D341Med (cell line): ENCODE measurements around the gene ZNF462.
"Not testable (repeated sequence)": the region's sequence is repeated elsewhere in the genome, so short reads cannot be mapped to it uniquely, and the experiment has no call there.

ENCODE experiments used
- DNase-seq: peaks from one replicate; pipeline ENCODE4 v3.0.0; 2012; ENCODE audit warnings: low spot score

The ZNF462 gene

GRCh38 chr9:106962122-106962521 lies 99.2 kb downstream of the ZNF462 start:
- no peak for DNase-seq

GRCh38 chr9:106962615-106963363 lies 99.8 kb downstream of the ZNF462 start:
- no peak for DNase-seq

DNA sequence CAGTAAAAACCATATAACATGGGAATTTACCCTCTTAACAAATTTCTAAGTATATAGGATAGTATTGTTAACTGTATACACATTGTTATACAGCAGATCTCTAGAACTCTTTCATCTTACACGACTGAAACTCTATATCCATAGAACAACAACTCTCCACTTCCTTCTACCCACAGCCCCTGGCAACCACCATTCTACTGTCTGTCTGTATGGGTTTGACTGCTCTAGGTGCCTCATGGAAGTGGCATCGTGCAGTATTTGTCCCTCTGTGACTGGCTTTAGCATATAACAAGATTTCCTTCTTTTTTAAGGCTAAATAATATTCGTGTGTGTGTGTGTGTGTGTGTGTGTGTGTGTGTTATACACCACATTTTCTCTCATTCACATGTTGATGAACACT lies 100.7 kb downstream of the ZNF462 start:
- no peak for DNase-seq

- DNase-seq, result no peak
Observed at GRCh38 chr9:106964329-106964728, 101.4 kb downstream of the ZNF462 start.

GRCh38 chr9:106964822-106965525 lies 102.0 kb downstream of the ZNF462 start:
- no peak for DNase-seq

DNA sequence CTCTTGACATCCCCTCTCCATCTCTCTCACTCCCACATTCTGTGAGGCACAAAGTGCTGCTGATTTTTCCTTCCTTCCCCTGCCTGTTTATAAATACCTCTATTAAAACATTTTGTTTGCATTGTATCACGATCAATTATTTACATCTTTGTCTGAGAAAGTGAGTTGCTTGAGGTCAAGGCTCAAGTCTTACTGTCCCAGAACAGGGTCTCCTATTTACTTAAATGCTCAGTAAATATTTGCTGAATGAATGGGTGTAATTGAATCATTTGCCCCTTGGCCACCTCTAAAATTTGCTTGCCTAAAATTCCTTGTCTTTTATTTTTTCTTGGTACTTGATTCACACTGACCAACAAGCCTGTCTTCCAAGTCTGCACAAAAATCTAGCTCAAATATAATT lies 103.5 kb downstream of the ZNF462 start:
- DNase-seq, result no peak

GRCh38 chr9:106969696-106970095 lies 106.7 kb downstream of the ZNF462 start:
- DNase-seq, result no peak

DNA sequence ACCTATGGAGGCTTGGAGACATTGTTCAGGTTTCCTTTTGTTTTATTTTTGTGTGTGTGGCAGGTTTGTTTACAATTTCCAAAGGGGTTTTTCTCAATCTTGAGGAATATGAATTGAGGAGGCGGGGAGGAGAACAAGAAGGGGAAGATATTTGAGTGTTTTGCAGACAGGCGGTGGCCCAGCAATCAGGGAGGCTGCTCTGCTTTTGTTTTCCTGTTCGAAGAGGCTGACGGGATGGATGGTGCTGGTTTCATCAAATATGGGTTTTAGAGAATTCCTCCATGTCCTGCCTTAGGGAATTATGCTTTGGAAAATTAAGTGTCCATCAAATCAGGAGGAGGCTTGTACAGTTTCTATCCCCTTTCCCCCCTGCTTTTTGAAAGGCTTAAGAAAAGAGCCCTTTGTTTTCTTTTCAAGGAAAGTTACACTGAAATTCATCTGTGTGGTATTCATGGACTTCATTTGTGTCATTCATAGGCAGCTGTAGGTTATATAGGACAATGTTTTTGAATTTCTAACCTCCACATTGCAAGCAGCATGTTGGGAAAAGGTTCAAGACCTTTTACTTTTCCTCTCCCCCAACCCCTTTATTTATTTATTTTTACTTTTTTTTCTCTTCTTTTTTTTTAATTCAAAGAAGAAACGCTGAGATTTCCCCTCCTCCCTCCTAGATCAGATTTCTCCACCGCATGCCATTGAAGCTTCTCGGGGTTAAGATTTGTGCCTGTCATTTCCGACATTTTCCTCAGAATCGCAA lies 107.4 kb downstream of the ZNF462 start:
- no peak for DNase-seq

DNA sequence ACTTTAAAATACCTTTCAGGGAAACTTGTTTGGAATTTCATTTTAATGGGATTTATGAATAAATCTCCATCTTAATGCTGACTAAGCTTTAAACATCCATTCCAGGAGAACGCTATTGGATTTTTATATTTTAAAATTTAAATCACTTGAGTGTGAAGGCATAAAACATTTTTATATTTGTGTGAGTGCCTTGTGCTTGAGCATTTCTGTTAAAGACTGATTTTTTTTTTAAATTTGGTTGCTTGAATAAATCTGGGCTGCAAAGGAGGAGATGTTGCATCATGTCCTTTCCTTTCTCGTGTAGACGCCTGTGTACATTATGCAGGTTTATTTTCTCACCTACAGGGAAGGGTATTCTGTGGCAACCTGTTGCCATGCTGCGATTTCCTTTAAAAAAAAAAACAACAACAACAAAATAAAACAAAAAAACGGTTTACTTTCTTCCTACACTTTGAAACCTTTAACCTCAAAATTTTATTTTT lies 108.1 kb downstream of the ZNF462 start:
- no peak for DNase-seq

GRCh38 chr9:106972082-106972481 lies 109.1 kb downstream of the ZNF462 start:
- no peak for DNase-seq

- DNase-seq, result no peak
Observed at GRCh38 chr9:106974341-106974740, 111.4 kb downstream of the ZNF462 start.

- no peak for DNase-seq
Observed at GRCh38 chr9:106976772-106977171, 113.8 kb downstream of the ZNF462 start.

GRCh38 chr9:106980551-106981101 lies 117.7 kb downstream of the ZNF462 start:
- no peak for DNase-seq

DNA sequence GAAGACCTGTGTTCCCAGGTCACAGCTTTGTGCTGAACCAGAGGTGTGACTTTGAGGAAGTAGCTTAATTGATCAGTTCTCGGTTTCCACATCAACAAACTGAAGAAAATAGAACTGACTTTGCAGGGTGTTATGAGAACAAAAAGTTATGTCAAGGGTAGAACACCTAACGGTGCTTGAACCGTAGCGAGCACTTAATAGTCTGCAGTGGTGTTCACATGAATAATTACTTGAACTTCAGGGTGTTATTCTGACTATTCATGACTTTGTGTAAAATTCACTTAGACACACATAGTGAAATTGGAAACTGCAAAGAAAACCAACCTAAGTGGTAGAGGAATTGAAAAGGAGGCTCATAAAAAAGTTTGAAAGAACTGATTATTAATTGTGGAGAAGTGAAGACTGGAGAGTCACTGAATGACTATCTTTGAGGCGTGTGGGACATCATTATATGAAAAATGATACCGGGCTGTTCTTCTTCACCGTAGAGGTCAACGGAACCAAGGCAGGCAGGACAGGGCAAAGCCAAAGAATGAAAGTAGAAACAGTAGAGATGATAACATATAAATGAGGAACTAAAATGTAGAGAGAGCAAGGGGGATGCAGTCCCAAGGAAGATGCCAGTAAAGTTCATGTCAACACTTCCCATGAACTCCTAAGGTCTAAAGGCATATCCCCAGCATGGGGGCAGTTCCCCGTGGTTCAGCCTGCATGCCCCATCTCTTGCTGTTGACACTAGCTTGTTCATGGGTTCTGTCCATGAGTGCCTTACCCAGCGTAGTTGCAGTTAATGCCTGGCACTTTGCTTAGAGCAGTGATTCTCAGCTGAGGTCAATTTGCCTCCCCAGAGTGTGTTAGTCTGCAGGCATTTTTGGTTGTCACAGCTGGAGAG lies 118.7 kb downstream of the ZNF462 start:
- no peak for DNase-seq

DNA sequence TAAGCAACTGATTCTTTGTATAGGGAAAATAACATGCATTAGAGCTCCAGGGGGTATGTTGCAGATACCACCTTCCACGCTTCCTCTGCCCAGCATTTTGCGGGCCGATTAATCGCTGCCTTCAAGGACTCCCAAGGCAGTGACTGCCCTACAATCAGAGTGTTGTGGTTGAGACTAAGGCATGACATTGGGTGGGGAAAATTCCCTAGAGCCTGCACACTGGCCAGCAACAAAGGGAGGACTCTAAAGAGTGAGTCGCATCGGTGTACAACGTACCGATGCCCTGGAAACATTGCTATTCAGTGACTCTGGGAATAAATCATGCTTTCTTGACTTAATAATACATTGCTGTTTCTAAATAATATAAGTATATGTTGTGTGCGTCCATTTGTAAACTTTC lies 119.7 kb downstream of the ZNF462 start:
- no peak for DNase-seq

- DNase-seq, result no peak
Observed at GRCh38 chr9:106983346-106983745, 120.4 kb downstream of the ZNF462 start.

DNA sequence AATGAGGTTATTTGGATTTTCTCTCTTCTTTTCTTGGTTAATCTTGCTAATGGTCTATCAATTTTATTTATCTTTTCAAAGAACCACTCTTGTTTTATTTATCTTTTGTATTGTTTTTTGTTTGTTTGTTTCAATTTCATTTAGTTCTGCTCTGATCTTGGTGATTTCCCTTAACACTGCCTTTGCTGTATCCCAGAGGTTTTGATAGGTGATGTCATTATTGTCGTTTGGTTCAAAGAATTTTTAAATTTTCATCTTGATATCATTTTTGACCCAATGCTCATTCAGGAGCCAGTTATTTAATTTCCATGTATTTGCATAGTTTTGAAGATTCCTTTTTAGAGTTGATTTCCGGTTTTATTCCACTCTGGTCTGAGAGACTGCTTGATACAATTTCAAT lies 126.9 kb downstream of the ZNF462 start:
- DNase-seq, result not testable (repeated sequence)

GRCh38 chr9:106992186-106992585 lies 129.2 kb downstream of the ZNF462 start:
- DNase-seq, result no peak

- no peak for DNase-seq
Observed at GRCh38 chr9:106993603-106994002, 130.6 kb downstream of the ZNF462 start.

- DNase-seq, result no peak
Observed at GRCh38 chr9:106994463-106994862, 131.5 kb downstream of the ZNF462 start.

DNA sequence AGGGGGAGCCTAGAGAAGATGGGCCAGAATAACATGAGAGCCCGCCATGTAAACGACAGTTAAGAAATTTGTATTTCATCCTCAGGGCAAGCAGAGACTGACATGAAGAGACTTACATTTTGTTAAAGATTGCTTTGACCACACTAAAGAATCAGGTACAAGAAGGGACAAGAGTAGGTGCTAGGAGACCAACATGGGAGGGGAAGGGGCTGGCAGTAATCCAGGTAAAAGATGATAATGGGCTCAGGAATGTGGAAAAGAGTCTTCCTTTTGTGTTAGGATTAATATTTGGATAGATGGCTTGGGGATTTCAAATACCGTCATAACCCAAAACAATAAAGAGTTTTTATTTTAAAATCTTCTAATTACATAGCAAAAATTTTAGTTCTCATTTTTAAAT lies 137.3 kb downstream of the ZNF462 start:
- DNase-seq, result no peak
